CD4-positive, CD25-positive, alpha-beta regulatory T cell (primary cell): ENCODE results near the gene KCNQ2. TPM values are rescaled to one million over a fixed set of nuclear protein-coding genes. Genes with fewer than 3 reads are reported as not detected.

Experiments
- ATAC-seq, 2 donors: fragments of 150-1000 bp; cut with Tn5 transposase; one replicate each; pipeline ENCODE4 v1.10.0; 2021; ENCODE audit warnings: low read depth in 2 of 2, moderate number of reproducible peaks in 2 of 2, moderate library complexity in 1 of 2
- DNase-seq, 3 donors: peaks; one replicate each; pipeline versions ENCODE4 v3.0.0 to v3.0.0-alpha.2; 2012 to 2022; ENCODE audit warnings: mixed read lengths in 1 of 3
- H3K27ac ChIP-seq: one replicate; pipeline ENCODE4 v1.7.0; 2013; ENCODE audit warnings: mild to moderate bottlenecking, low read length; ENCODE audit not compliant: insufficient read depth, poor library complexity, severe bottlenecking
- H3K27me3 ChIP-seq: one replicate; pipeline ENCODE4 v1.7.0; 2013; ENCODE audit warnings: low read length; ENCODE audit not compliant: control insufficient read depth, insufficient read depth
- H3K36me3 ChIP-seq: one replicate; pipeline ENCODE4 v1.7.0; 2013; ENCODE audit warnings: mild to moderate bottlenecking, low read length, moderate library complexity; ENCODE audit not compliant: control insufficient read depth, insufficient read depth
- H3K4me1 ChIP-seq: 2 replicates; pipeline ENCODE4 v1.7.0; 2013; ENCODE audit warnings: mild to moderate bottlenecking, low read length; ENCODE audit not compliant: insufficient read depth, control insufficient read depth, poor library complexity, severe bottlenecking
- H3K4me3 ChIP-seq: one replicate; pipeline ENCODE4 v1.7.0; 2013; ENCODE audit warnings: low read depth, mild to moderate bottlenecking, low read length, moderate library complexity
- H3K9me3 ChIP-seq, 2 experiments: 1 replicate in 1 of 2; 2 replicates in 1 of 2; pipeline ENCODE4 v1.7.0; 2013; ENCODE audit warnings: low read length in 2 of 2, mild to moderate bottlenecking in 1 of 2, moderate library complexity in 1 of 2; ENCODE audit not compliant: control insufficient read depth in 2 of 2
- H3K27ac Mint-ChIP-seq, 3 donors: one replicate each; pipeline ENCODE4 v1.8.0; 2020 to 2022; ENCODE audit warnings: mild to moderate bottlenecking in 3 of 3, mixed read lengths in 3 of 3, moderate library complexity in 2 of 3
- H3K27me3 Mint-ChIP-seq: one replicate; pipeline ENCODE4 v1.8.0; 2022; ENCODE audit warnings: mild to moderate bottlenecking, mixed read lengths
- H3K36me3 Mint-ChIP-seq: one replicate; pipeline ENCODE4 v1.8.0; 2020; ENCODE audit warnings: mixed read lengths
- H3K4me1 Mint-ChIP-seq, 4 donors: one replicate each; pipeline ENCODE4 v1.8.0; 2020 to 2022; ENCODE audit warnings: mixed read lengths in 4 of 4, mild to moderate bottlenecking in 1 of 4
- H3K4me3 Mint-ChIP-seq, 4 donors: one replicate each; pipeline ENCODE4 v1.8.0; 2020 to 2022; ENCODE audit warnings: mild to moderate bottlenecking in 4 of 4, mixed read lengths in 4 of 4, moderate library complexity in 3 of 4
- H3K9me3 Mint-ChIP-seq, 7 donors: one replicate each; pipeline ENCODE4 v1.8.0; 2020 to 2022; ENCODE audit warnings: mixed read lengths in 7 of 7, mild to moderate bottlenecking in 3 of 7, moderate library complexity in 2 of 7
- polyA plus RNA-seq, 4 donors: library from polyadenylated mRNA; unstranded; fragments of 300-500 nt; fragmentation: Illumina TruSeq; gene quantifications; one replicate each; pipeline ENCODE4 v1.2.3, GENCODE V29; 2021
- total RNA-seq: library from RNA; stranded (reverse); gene quantifications from one replicate; pipeline ENCODE4 v1.2.3, GENCODE V29; 2022

Gene KCNQ2
- total and polyA plus RNA-seq, 5 donors from 2014 or later = 0.77 to 1.1 (median 0.89) TPM; not detected in 2

GRCh38 chr20:63500151-63500901 lies 27.9 kb upstream of the KCNQ2 start:
- Histone ChIP-seq H3K36me3 (no peaks in the 10 kb centered on the region), H3K4me3 (no peak overlapping the region)
- ATAC-seq = no peak

GRCh38 chr20:63499338-63499969 lies 27.0 kb upstream of the KCNQ2 start:
- H3K27me3 ChIP-seq = no peaks in the 10 kb centered on the region
- H3K4me1 ChIP-seq = peaks cover 22% of the 10 kb centered on the region
- no peaks in the 10 kb centered on the region for H3K36me3 ChIP-seq
- no peak overlapping the region for H3K27ac ChIP-seq
- no peak for DNase-seq
- Mint-ChIP-seq H3K27me3 (peaks cover 11% of the 10 kb centered on the region), H3K9me3 (peaks cover 0 to 6% (median 2%) of the 10 kb centered on the region in 7 donors), H3K4me3 (peak overlapping the region in 1 of 4 donors; percentile 7), H3K27ac (peak overlapping the region in 1 of 3 donors; percentile 69), H3K36me3 (no peaks in the 10 kb centered on the region), H3K4me1 (peaks cover 0 to 9% (median 1%) of the 10 kb centered on the region in 4 donors)
- no peak overlapping the region for H3K4me3 ChIP-seq
- ATAC-seq = no peak
- peaks cover 0 to 2% of the 10 kb centered on the region in 2 experiments for H3K9me3 ChIP-seq

More at GRCh38 chr20:63500151-63500901, 27.9 kb upstream of the KCNQ2 start:
- H3K36me3 Mint-ChIP-seq = no peaks in the 10 kb centered on the region
- Histone ChIP-seq H3K27ac (no peak overlapping the region), H3K9me3 (peaks cover 4 to 11% of the 10 kb centered on the region in 2 experiments), H3K4me1 (peaks cover 22% of the 10 kb centered on the region), H3K27me3 (no peaks in the 10 kb centered on the region)
- H3K9me3 Mint-ChIP-seq = peaks cover 0 to 15% (median 5%) of the 10 kb centered on the region in 7 donors
- H3K4me3 Mint-ChIP-seq = no peak overlapping the region
- peaks cover 16% of the 10 kb centered on the region for H3K27me3 Mint-ChIP-seq
- H3K4me1 Mint-ChIP-seq = peaks cover 0 to 9% (median 1%) of the 10 kb centered on the region in 4 donors
- H3K27ac Mint-ChIP-seq = peak overlapping the region in 1 of 3 donors; percentile 43
- DNase-seq = no peak

DNA sequence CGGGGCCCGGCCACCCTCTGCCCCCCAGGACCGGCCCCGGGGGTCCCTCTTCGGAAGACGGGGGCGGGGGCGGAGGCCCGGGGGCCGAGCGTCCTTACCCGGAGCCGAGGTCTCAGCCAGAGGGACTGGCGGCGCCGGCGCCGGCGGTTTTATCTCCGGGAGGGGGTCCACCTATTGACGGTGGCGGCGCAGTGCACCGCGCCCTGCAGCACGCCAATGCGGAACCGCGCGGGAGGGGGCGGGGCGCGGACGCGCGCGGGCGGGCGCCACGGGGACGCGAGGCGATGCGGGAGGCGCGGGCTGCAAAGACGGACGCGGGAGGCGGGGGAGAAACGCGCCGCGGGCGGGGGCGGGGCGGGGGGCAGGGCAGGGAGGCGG lies 26.5 kb upstream of the KCNQ2 start, which contains the start of gene EEF1A2:
TSS of gene EEF1A2 (minus strand) at position 124 of the 378 bp plus-strand sequence. CDS start 1,320 bp downstream, outside the sequence.
- Mint-ChIP-seq H3K4me3 (peak within 1 kb of the TSS in 1 of 4 donors; percentile 41), H3K36me3 (no peaks in the 10 kb centered on the region), H3K4me1 (peaks cover 0 to 9% (median 1%) of the 10 kb centered on the region in 4 donors), H3K9me3 (peaks cover 0 to 5% (median 0%) of the 10 kb centered on the region in 7 donors), H3K27me3 (peaks cover 7% of the 10 kb centered on the region), H3K27ac (peak within 1 kb of the TSS in 1 of 3 donors; percentile 69)
- H3K36me3 ChIP-seq = no peaks in the 10 kb centered on the region
- peak; percentile 30 to 65 (median 62) for DNase-seq
- no peak within 1 kb of the TSS for H3K27ac ChIP-seq
- peaks cover 22% of the 10 kb centered on the region for H3K4me1 ChIP-seq
- ATAC-seq = peak; percentile 66 to 71
- no peak within 1 kb of the TSS for H3K4me3 ChIP-seq
- H3K27me3 ChIP-seq = no peaks in the 10 kb centered on the region
- no peaks in the 10 kb centered on the region for H3K9me3 ChIP-seq

DNA sequence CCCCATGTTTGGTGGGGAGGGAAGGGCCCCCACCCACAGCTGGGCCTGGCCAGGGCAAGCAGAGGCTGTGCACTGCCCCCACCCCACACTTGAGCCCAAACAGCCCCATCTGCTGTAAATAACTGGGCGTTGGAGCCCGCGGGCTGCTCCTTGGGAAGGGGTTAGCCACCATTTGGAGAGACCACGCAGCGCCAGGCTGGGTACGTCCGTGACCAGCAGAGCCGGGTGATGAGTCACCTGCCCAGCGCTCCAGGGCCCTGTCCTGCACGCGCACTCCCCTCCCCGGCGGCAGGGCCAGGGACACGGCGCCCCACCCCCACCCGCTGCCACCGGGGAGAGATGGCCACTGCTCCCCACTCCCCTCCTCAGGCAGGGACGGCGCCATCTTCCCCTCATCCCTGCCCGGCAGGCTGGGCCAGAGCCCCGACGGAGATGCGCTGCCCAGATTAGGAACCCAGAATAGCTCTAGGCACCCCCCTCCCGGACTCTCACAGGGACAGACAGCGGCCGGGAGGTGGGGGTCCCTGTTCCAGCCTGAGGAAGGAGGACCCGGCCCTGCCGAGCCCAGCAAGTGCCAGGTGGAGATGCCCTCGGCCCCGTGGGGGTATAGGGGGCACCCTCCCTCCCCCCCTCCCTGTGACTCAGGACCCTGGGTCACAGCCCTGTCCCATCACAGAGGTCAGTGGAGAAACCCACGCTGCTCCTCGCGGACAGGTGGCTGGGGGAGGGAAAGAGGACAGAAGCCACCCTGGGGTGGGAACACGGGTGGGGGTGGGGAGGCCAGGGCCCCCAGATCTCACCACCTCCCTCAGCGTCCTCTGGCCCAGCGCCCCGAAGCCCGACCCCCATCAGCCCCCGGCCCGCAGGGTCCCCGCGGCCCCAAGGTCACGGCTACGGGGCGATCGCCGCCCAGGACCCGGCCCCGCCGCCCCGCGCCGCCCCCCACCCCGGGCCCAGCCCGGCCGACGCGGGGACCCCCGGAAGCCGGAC lies 25.8 kb upstream of the KCNQ2 start:
- Mint-ChIP-seq H3K36me3 (no peaks in the 10 kb centered on the region), H3K9me3 (no peaks in the 10 kb centered on the region), H3K27me3 (peaks cover 5% of the 10 kb centered on the region), H3K4me1 (peaks cover 0 to 9% (median 1%) of the 10 kb centered on the region in 4 donors), H3K4me3 (peak overlapping the region in 1 of 4 donors; percentile 41), H3K27ac (no peak overlapping the region)
- Histone ChIP-seq H3K4me3 (no peak overlapping the region), H3K27ac (no peak overlapping the region), H3K4me1 (peaks cover 22% of the 10 kb centered on the region), H3K27me3 (no peaks in the 10 kb centered on the region), H3K9me3 (no peaks in the 10 kb centered on the region), H3K36me3 (no peaks in the 10 kb centered on the region)
- DNase-seq (no peak), ATAC-seq (no peak)

- H3K36me3 ChIP-seq = no peaks in the 10 kb centered on the region
- no peak overlapping the region for H3K4me3 ChIP-seq
- no peak overlapping the region for H3K27ac ChIP-seq
- no peak for ATAC-seq
- Mint-ChIP-seq H3K36me3 (no peaks in the 10 kb centered on the region), H3K4me3 (peak overlapping the region in 1 of 4 donors; percentile 56), H3K27me3 (peaks cover 5% of the 10 kb centered on the region), H3K4me1 (peaks cover 0 to 9% (median 1%) of the 10 kb centered on the region in 4 donors), H3K9me3 (no peaks in the 10 kb centered on the region), H3K27ac (peak overlapping the region in 1 of 3 donors; percentile 59)
- DNase-seq = no peak
- no peaks in the 10 kb centered on the region for H3K9me3 ChIP-seq
- no peaks in the 10 kb centered on the region for H3K27me3 ChIP-seq
- peaks cover 22% of the 10 kb centered on the region for H3K4me1 ChIP-seq
These were observed 24.9 kb upstream of the KCNQ2 start for GRCh38 chr20:63497138-63497945.

DNA sequence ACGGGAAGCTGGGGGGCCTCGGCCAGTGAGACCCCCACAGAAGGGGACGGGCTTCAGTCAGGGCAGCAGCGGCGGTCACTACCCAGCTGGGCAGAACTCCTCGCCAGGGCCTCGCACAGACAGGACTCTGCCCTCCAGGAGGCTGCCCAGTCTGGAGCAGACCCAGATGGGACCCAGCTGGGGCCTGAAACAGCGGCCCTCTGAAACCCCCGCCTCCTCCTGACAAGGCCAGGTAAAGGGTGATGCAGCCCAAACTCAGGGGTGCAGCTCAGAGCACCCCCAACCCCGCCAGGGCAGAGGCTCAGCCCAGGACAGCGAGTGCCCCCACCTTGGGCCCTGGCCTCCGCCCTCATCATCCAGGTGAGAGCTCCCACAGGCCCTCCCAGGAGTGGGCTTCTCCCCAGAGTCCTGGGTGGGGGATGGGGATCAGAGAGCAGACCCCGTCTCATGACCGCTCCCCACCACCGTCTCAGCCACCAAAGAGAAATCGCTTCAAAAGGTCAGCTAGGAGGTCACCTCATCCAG lies 24.2 kb upstream of the KCNQ2 start:
- ATAC-seq (no peak), DNase-seq (no peak)
- H3K36me3 Mint-ChIP-seq = no peaks in the 10 kb centered on the region
- peaks cover 0 to 9% (median 1%) of the 10 kb centered on the region in 4 donors for H3K4me1 Mint-ChIP-seq
- H3K4me3 ChIP-seq = no peak overlapping the region
- H3K4me3 Mint-ChIP-seq = peak overlapping the region in 3 of 4 donors; percentile 43 to 72 (median 61)
- no peaks in the 10 kb centered on the region for H3K27me3 ChIP-seq
- H3K27me3 Mint-ChIP-seq = peaks cover 5% of the 10 kb centered on the region
- no peaks in the 10 kb centered on the region for H3K36me3 ChIP-seq
- peaks cover 0 to 2% (median 0%) of the 10 kb centered on the region in 7 donors for H3K9me3 Mint-ChIP-seq
- H3K27ac ChIP-seq = no peak overlapping the region
- peak overlapping the region in 1 of 3 donors; percentile 59 for H3K27ac Mint-ChIP-seq
- peaks cover 22% of the 10 kb centered on the region for H3K4me1 ChIP-seq
- no peaks in the 10 kb centered on the region for H3K9me3 ChIP-seq
